A673 (cell line): ENCODE results near the gene SLIT1. TPM values are rescaled to one million over a fixed set of nuclear protein-coding genes. Genes with fewer than 3 reads are reported as not detected.
A peak's percentile ranks its signal among the peaks of the same experiment; 100 is the strongest.

Experiments used
- BruUV-seq: library from RNA; stranded (reverse); fragments of 400-500 nt; replicated peaks from 2 replicates; lab custom pipeline; 2021; lab: Mats Ljungman, UMichigan
- CTCF ChIA-PET: fragments of 300-600 bp; sonication (Branson Sonifier 250); formaldehyde crosslinking; loops from one replicate; lab custom pipeline; 2022; ENCODE audit warnings: antibody characterized with exemption; lab: Charles Lee
- POLR2A ChIA-PET: fragments of 300-600 bp; sonication (Branson Sonifier 250); formaldehyde crosslinking; loops from one replicate; lab custom pipeline; 2022; ENCODE audit warnings: antibody characterized with exemption; ENCODE audit not compliant: low non-redundant PET; lab: Charles Lee
- DNase-seq: peaks from one replicate; pipeline ENCODE4 v3.0.0-alpha.2; 2015; ENCODE audit warnings: low spot score
- H3K27ac ChIP-seq: fragments of 200-600 bp; sonication (generic); 2 replicates; pipeline ENCODE4 v1.5.1; 2016; ENCODE audit warnings: mixed run types, low read depth, mild to moderate bottlenecking, mixed read lengths, antibody characterized with exemption, low read length; ENCODE audit not compliant: poor library complexity, severe bottlenecking
- H3K27me3 ChIP-seq: fragments of 200-600 bp; sonication (generic); replicated peaks from 2 replicates; pipeline ENCODE4 v1.6.1; 2017; ENCODE audit warnings: mixed run types, low read depth, mild to moderate bottlenecking, mixed read lengths, antibody characterized with exemption, low read length; ENCODE audit not compliant: insufficient read depth, poor library complexity
- H3K36me3 ChIP-seq: fragments of 200-600 bp; sonication (generic); 2 replicates; pipeline ENCODE4 v1.6.1; 2016; ENCODE audit warnings: mixed run types, mild to moderate bottlenecking, mixed read lengths, antibody characterized with exemption, low read length; ENCODE audit not compliant: insufficient read depth, poor library complexity, severe bottlenecking
- H3K4me1 ChIP-seq: fragments of 200-600 bp; sonication (generic); 2 replicates; pipeline ENCODE4 v1.6.1; 2017; ENCODE audit warnings: mixed run types, mild to moderate bottlenecking, mixed read lengths, antibody characterized with exemption, low read length; ENCODE audit not compliant: insufficient read depth, poor library complexity, severe bottlenecking
- H3K4me3 ChIP-seq: fragments of 200-600 bp; sonication (generic); 2 replicates; pipeline ENCODE4 v1.5.1; 2016; ENCODE audit warnings: low read depth, mixed run types, mild to moderate bottlenecking, mixed read lengths, low read length; ENCODE audit not compliant: poor library complexity, severe bottlenecking
- H3K9me3 ChIP-seq: fragments of 200-600 bp; sonication (generic); 2 replicates; pipeline ENCODE4 v1.6.1; 2016; ENCODE audit warnings: mixed run types, low read depth, mild to moderate bottlenecking, mixed read lengths, antibody characterized with exemption, low read length; ENCODE audit not compliant: poor library complexity, severe bottlenecking
- EZH2 ChIP-seq: fragments of 200-600 bp; sonication (generic); IDR thresholded peaks from 2 replicates; pipeline ENCODE4 v1.6.1; 2017; ENCODE audit warnings: borderline replicate concordance, low read depth, mild to moderate bottlenecking, mixed read lengths, antibody characterized with exemption, low read length; ENCODE audit not compliant: poor library complexity, severe bottlenecking
- intact Hi-C: fragments of 100-400 bp; cut with micrococcal nuclease; formaldehyde crosslinking; loops from one replicate; pipeline ENCODE4 v1.10.0; 2022; ENCODE audit not compliant: unreplicated experiment
- total RNA-seq: library from RNA; stranded (reverse); gene quantifications from 2 replicates; pipeline ENCODE4 v1.2.3, GENCODE V29; 2021
- TF ChIP-seq, protein P1 (sequence below): fragments of 300-800, 200-600 bp; sonication (generic); conservative IDR thresholded peaks from 2 replicates; pipeline ENCODE4 v1.5.1; 2017; ENCODE audit warnings: low read depth, mild to moderate bottlenecking, antibody characterized with exemption, low read length, moderate library complexity, mixed read lengths

Gene SLIT1
- total RNA-seq, 1 experiment from 2014 or later = 0.43 TPM

- Histone ChIP-seq H3K4me1 (peaks cover 3% of the 10 kb centered on the region), H3K9me3 (no peaks in the 10 kb centered on the region), H3K27ac (no peak overlapping the region), H3K27me3 (no peaks in the 10 kb centered on the region), H3K4me3 (no peak overlapping the region), H3K36me3 (no peaks in the 10 kb centered on the region)
- POLR2A ChIA-PET = no interaction called here
- BruUV-seq = no TSS peak
- TF ChIP-seq EZH2 = no peak
- TF ChIP-seq, protein P1, sequence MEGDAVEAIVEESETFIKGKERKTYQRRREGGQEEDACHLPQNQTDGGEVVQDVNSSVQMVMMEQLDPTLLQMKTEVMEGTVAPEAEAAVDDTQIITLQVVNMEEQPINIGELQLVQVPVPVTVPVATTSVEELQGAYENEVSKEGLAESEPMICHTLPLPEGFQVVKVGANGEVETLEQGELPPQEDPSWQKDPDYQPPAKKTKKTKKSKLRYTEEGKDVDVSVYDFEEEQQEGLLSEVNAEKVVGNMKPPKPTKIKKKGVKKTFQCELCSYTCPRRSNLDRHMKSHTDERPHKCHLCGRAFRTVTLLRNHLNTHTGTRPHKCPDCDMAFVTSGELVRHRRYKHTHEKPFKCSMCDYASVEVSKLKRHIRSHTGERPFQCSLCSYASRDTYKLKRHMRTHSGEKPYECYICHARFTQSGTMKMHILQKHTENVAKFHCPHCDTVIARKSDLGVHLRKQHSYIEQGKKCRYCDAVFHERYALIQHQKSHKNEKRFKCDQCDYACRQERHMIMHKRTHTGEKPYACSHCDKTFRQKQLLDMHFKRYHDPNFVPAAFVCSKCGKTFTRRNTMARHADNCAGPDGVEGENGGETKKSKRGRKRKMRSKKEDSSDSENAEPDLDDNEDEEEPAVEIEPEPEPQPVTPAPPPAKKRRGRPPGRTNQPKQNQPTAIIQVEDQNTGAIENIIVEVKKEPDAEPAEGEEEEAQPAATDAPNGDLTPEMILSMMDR = no peak
- CTCF ChIA-PET = no interaction called here
- intact Hi-C loops = no loop called here
- DNase-seq = no peak
Observed at GRCh38 chr10:97154781-97155180, 31.0 kb downstream of the SLIT1 start.

DNA sequence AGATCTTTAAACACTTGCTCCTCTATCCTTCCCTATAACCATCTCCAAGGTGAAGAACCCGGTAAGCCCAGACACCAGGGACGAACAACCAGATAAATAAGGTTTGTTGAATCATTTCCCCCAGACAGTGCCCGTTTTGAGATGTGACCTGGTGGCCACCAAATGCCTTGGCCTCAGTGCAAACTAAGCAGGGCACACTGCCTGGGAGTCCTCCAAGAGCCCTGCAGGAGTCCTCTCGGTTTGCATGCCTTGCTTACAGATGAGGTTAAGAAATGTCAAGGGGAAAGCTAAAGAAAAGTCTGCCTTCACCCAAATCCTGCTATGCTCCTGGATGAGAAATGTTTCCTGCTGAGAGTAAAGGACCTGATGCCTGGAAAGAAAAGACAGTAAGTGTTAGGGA lies 31.6 kb downstream of the SLIT1 start:
- POLR2A ChIA-PET = no interaction called here
- CTCF ChIA-PET = no interaction called here
- intact Hi-C loops = no loop called here
- H3K4me3 ChIP-seq = no peak overlapping the region
- H3K4me1 ChIP-seq = peaks cover 10% of the 10 kb centered on the region
- H3K9me3 ChIP-seq = no peaks in the 10 kb centered on the region
- no TSS peak for BruUV-seq
- no peak for DNase-seq
- no peak for TF ChIP-seq EZH2
- TF ChIP-seq, protein P1 = no peak
- H3K27ac ChIP-seq = no peak overlapping the region
- H3K36me3 ChIP-seq = no peaks in the 10 kb centered on the region
- no peaks in the 10 kb centered on the region for H3K27me3 ChIP-seq

DNA sequence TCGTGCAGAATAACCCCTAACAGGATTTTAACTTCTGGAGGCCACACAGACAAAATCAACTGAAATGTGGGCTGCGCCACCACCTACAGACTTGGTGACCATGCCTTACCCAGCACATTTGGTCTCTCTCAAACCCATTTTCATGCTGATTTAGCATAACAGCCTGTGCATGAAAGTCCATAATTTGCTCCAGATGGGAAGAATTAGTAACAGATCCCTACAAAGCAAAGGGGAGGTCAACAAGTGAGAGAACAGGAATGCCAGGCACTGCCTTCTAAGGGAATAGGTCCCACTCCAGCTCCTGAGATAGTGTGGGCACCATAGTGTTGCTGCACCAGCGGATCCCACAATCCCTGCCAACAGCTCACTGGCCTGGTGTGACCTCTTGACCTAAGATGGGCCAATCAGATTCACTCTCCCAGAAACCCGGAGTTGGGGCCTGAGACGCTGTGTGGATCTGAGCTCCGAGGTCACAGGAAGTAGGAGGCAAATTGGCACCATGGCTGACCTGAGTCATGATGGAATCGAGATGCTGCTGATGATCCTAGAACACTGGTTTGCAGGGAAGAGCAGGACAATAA lies 32.4 kb downstream of the SLIT1 start:
- no TSS peak for BruUV-seq
- DNase-seq = peak; percentile 25
- intact Hi-C loops = no loop called here
- Histone ChIP-seq H3K4me1 (peaks cover 15% of the 10 kb centered on the region), H3K36me3 (no peaks in the 10 kb centered on the region), H3K27ac (no peak overlapping the region), H3K9me3 (no peaks in the 10 kb centered on the region), H3K4me3 (no peak overlapping the region), H3K27me3 (no peaks in the 10 kb centered on the region)
- ChIA-PET POLR2A (no interaction called here), CTCF (no interaction called here)
- TF ChIP-seq, protein P1 = no peak
- TF ChIP-seq EZH2 = no peak
